Prostate gland (tissue), 2 donors: ENCODE measurements around the gene DMBX1. TPM values are rescaled to one million over a fixed set of nuclear protein-coding genes. Genes with fewer than 3 reads are reported as not detected.

Experiments used
- DNase-seq: peaks from one replicate; pipeline ENCODE4 v3.0.0-alpha.2; 2019; ENCODE audit warnings: low spot score
- H3K27ac ChIP-seq, 2 donors: fragments of 200-600 bp; sonication (generic); 2 replicates each; pipeline ENCODE4 v1.5.1; 2017 to 2019
- H3K27me3 ChIP-seq: fragments of 200-600 bp; sonication (generic); replicated peaks from 2 replicates; pipeline ENCODE4 v1.5.1; 2019; ENCODE audit not compliant: insufficient read depth
- H3K36me3 ChIP-seq, 2 donors: fragments of 200-600 bp; sonication (generic); 1 replicate in 1 of 2; 2 replicates in 1 of 2; pipeline versions ENCODE4 v1.5.1 to v1.8.1; 2017 to 2019
- H3K4me1 ChIP-seq: fragments of 200-600 bp; sonication (generic); replicated peaks from 2 replicates; pipeline ENCODE4 v1.5.1; 2019
- H3K4me3 ChIP-seq, 2 donors: fragments of 200-600 bp; sonication (generic); 2 replicates each; pipeline ENCODE4 v1.5.1; 2017 to 2019
- H3K9me3 ChIP-seq: fragments of 200-600 bp; sonication (generic); 2 replicates; pipeline ENCODE4 v1.5.1; 2017
- CTCF ChIP-seq, 4 experiments: fragments of 200-600 bp in 2 of 4; fragments of 450-650 bp in 2 of 4; sonication (generic) in 2 of 4; IDR thresholded peaks; 1 replicate in 3 of 4; 2 replicates in 1 of 4; pipeline ENCODE4 v1.5.1; 2016 to 2019; ENCODE audit warnings: antibody characterized with exemption in 4 of 4, mild to moderate bottlenecking in 2 of 4, moderate library complexity in 2 of 4
- POLR2A ChIP-seq: fragments of 450-650 bp; IDR thresholded peaks from one replicate; pipeline ENCODE4 v1.6.1; 2016; ENCODE audit warnings: antibody characterized with exemption, mild to moderate bottlenecking
- POLR2AphosphoS5 ChIP-seq: sonication (generic); formaldehyde crosslinking; IDR thresholded peaks from one replicate; pipeline ENCODE4 v1.6.1; 2017; ENCODE audit warnings: antibody characterized with exemption
- WGBS: methylation state at CpG from one replicate; pipeline ENCODE4 v1.1.5; 2018; 5-methylcytosine and 5-hydroxymethylcytosine counted together
- intact Hi-C: fragments of 100-400 bp; cut with DNase I; formaldehyde crosslinking; loops from one replicate; pipeline ENCODE4 v1.14.2; 2022
- total RNA-seq, 2 donors: library from RNA; depleted of rRNA; stranded (reverse); fragments of >200 nt; gene quantifications; one replicate each; pipeline ENCODE4 v1.1.0, GENCODE V29; 2016

The DMBX1 gene
- total RNA-seq, 2 donors from 2014 or later, result not detected

GRCh38 chr1:46537651-46538050 lies 48.0 kb downstream of the DMBX1 start:
- Histone ChIP-seq H3K9me3 (no peaks in the 10 kb centered on the region), H3K36me3 (no peaks in the 10 kb centered on the region), H3K27me3 (no peaks in the 10 kb centered on the region), H3K4me3 (no peak overlapping the region), H3K27ac (no peak overlapping the region), H3K4me1 (peaks cover 5% of the 10 kb centered on the region)
- no peak for TF ChIP-seq POLR2A
- TF ChIP-seq CTCF (IDR thresholded peaks at IDR 0.05), result no peak
- no peak for TF ChIP-seq POLR2AphosphoS5
- WGBS, result 74% methylated on average over 2 of the region's 2 CpGs
- intact Hi-C loops, result no loop called here
- no peak for DNase-seq

GRCh38 chr1:46538147-46538546 lies 48.5 kb downstream of the DMBX1 start:
- DNase-seq, result no peak
- no peaks in the 10 kb centered on the region for H3K9me3 ChIP-seq
- H3K36me3 ChIP-seq, result no peaks in the 10 kb centered on the region
- H3K4me3 ChIP-seq, result no peak overlapping the region
- H3K4me1 ChIP-seq, result peaks cover 5% of the 10 kb centered on the region
- H3K27me3 ChIP-seq, result no peaks in the 10 kb centered on the region
- 89% methylated on average over 2 of the region's 2 CpGs for WGBS
- no peak for TF ChIP-seq CTCF (IDR thresholded peaks at IDR 0.05)
- no peak for TF ChIP-seq POLR2A
- TF ChIP-seq POLR2AphosphoS5, result no peak
- no peak overlapping the region for H3K27ac ChIP-seq
- intact Hi-C loops, result no loop called here

Other genes starting within 250 kb of the DMBX1 start
- gene RAD54L, start 242.1 kb upstream of the DMBX1 start, total RNA-seq, result 1 to 10 TPM; 8.2 to 8.4 TPM
- 100 to 1,000 TPM in 1 of 2 donors, 10 to 100 TPM in 1; 97.2 to 143 TPM for gene LRRC41, start 186.2 kb upstream of the DMBX1 start, total RNA-seq
- gene UQCRH, start 186.1 kb upstream of the DMBX1 start, total RNA-seq, result 100 to 1,000 TPM; 258 to 391 TPM
- 10 to 100 TPM; 21.0 to 29.0 TPM for gene NSUN4, start 149.0 kb upstream of the DMBX1 start, total RNA-seq
- gene FAAH, start 95.5 kb upstream of the DMBX1 start, total RNA-seq, result 100 to 1,000 TPM; 122 to 264 TPM
- gene KNCN, start 61.8 kb downstream of the DMBX1 start, total RNA-seq, result not detected
- 10 to 100 TPM; 28.1 to 37.8 TPM for gene MKNK1, start 114.4 kb downstream of the DMBX1 start, total RNA-seq
- 10 to 100 TPM; 19.4 to 19.7 TPM for gene MOB3C, start 127.0 kb downstream of the DMBX1 start, total RNA-seq
- gene ATPAF1, start 178.5 kb downstream of the DMBX1 start, total RNA-seq, result 10 to 100 TPM; 52.2 to 71.3 TPM
- 10 to 100 TPM in 1 of 2 donors, not detected in 1; 30.6 TPM for gene TEX38, start 182.0 kb downstream of the DMBX1 start, total RNA-seq
- 100 to 1,000 TPM in 1 of 2 donors, 10 to 100 TPM in 1; 99.9 to 116 TPM for gene EFCAB14, start 229.3 kb downstream of the DMBX1 start, total RNA-seq